Mesenchymal stem cell (in vitro differentiated cells and primary cell): ENCODE results near the gene SNRNP200.
"Not testable (repeated sequence)": the region's sequence is repeated elsewhere in the genome, so short reads cannot be mapped to it uniquely, and the experiment has no call there.

Experiments
- DNase-seq: peaks from one replicate; pipeline ENCODE4 v3.0.0-alpha.2; 2013
- H2AFZ ChIP-seq: one replicate; pipeline ENCODE4 v1.6.1; 2013; ENCODE audit warnings: low read depth, mild to moderate bottlenecking, control low read depth, inconsistent platforms, low read length, moderate library complexity
- H2AK5ac ChIP-seq: 2 replicates; pipeline ENCODE4 v1.6.1; 2013; ENCODE audit warnings: low read length, moderate library complexity, mild to moderate bottlenecking, inconsistent platforms; ENCODE audit not compliant: severe bottlenecking
- H2BK120ac ChIP-seq: one replicate; pipeline ENCODE4 v1.6.1; 2013; ENCODE audit warnings: low read depth, mild to moderate bottlenecking, inconsistent platforms, low read length, moderate library complexity
- H2BK12ac ChIP-seq, 2 experiments: one replicate each; pipeline ENCODE4 v1.6.1; 2013; ENCODE audit warnings: inconsistent platforms in 2 of 2, low read length in 2 of 2, mild to moderate bottlenecking in 2 of 2, moderate library complexity in 2 of 2, control low read depth in 1 of 2
- H2BK15ac ChIP-seq: one replicate; pipeline ENCODE4 v1.6.1; 2013; ENCODE audit warnings: mild to moderate bottlenecking, low read depth, inconsistent platforms; ENCODE audit not compliant: poor library complexity, severe bottlenecking
- H2BK5ac ChIP-seq: 2 replicates; pipeline ENCODE4 v1.6.1; 2013; ENCODE audit warnings: low read depth, mild to moderate bottlenecking, low read length, control low read depth, inconsistent platforms; ENCODE audit not compliant: poor library complexity, severe bottlenecking
- H3K14ac ChIP-seq, 2 experiments: one replicate each; pipeline ENCODE4 v1.6.1; 2013; ENCODE audit warnings: inconsistent platforms in 2 of 2, low read length in 2 of 2, control low read depth in 1 of 2, mild to moderate bottlenecking in 1 of 2, moderate library complexity in 1 of 2
- H3K18ac ChIP-seq, 2 experiments: one replicate each; pipeline ENCODE4 v1.6.1; 2013; ENCODE audit warnings: inconsistent platforms in 2 of 2, low read length in 2 of 2, control low read depth in 1 of 2, low read depth in 1 of 2, mild to moderate bottlenecking in 1 of 2
- H3K23ac ChIP-seq, 2 experiments: one replicate each; pipeline ENCODE4 v1.6.1; 2013; ENCODE audit warnings: inconsistent platforms in 2 of 2, low read length in 2 of 2, mild to moderate bottlenecking in 2 of 2, moderate library complexity in 2 of 2, control low read depth in 1 of 2
- H3K27ac ChIP-seq: 2 replicates; pipeline ENCODE4 v1.5.1; 2013; ENCODE audit warnings: mild to moderate bottlenecking, moderate library complexity, low read length, control low read depth, inconsistent platforms; ENCODE audit not compliant: poor library complexity, severe bottlenecking
- H3K27me3 ChIP-seq, 2 experiments: 2 replicates each; pipeline versions ENCODE4 v1.6.1 to v1.7.0; 2013; ENCODE audit warnings: low read length in 2 of 2, mild to moderate bottlenecking in 2 of 2, moderate library complexity in 2 of 2, control low read depth in 1 of 2, inconsistent platforms in 1 of 2; ENCODE audit not compliant: control insufficient read depth in 1 of 2, insufficient read depth in 1 of 2
- H3K36me3 ChIP-seq, 2 experiments: 2 replicates each; pipeline versions ENCODE4 v1.6.1 to v1.7.0; 2013; ENCODE audit warnings: low read length in 2 of 2, control low read depth in 1 of 2, inconsistent platforms in 1 of 2, low read depth in 1 of 2, mild to moderate bottlenecking in 1 of 2; ENCODE audit not compliant: insufficient read depth in 2 of 2, control insufficient read depth in 1 of 2
- H3K4ac ChIP-seq, 2 experiments: one replicate each; pipeline ENCODE4 v1.6.1; 2013; ENCODE audit warnings: inconsistent platforms in 2 of 2, low read length in 2 of 2, mild to moderate bottlenecking in 2 of 2, moderate library complexity in 2 of 2, control low read depth in 1 of 2, low read depth in 1 of 2
- H3K4me1 ChIP-seq: 2 replicates; pipeline ENCODE4 v1.6.1; 2013; ENCODE audit warnings: low read depth, low read length, control low read depth; ENCODE audit not compliant: control insufficient read depth, insufficient read depth
- H3K4me2 ChIP-seq: 2 replicates; pipeline ENCODE4 v1.6.1; 2013; ENCODE audit warnings: low read length, mild to moderate bottlenecking, inconsistent platforms; ENCODE audit not compliant: poor library complexity, severe bottlenecking
- H3K4me3 ChIP-seq, 2 experiments: 2 replicates each; pipeline versions ENCODE4 v1.5.1 to v1.7.0; 2013; ENCODE audit warnings: low read length in 2 of 2, mild to moderate bottlenecking in 2 of 2, control low read depth in 1 of 2, low read depth in 1 of 2; ENCODE audit not compliant: insufficient read depth in 1 of 2
- H3K79me1 ChIP-seq: replicated peaks from 2 replicates; pipeline ENCODE4 v1.6.1; 2013; ENCODE audit warnings: mild to moderate bottlenecking, control low read depth, low read length, inconsistent platforms; ENCODE audit not compliant: poor library complexity, severe bottlenecking
- H3K9ac ChIP-seq: 2 replicates; pipeline ENCODE4 v1.7.0; 2013; ENCODE audit warnings: mild to moderate bottlenecking, low read length, moderate library complexity
- H3K9me3 ChIP-seq: 2 replicates; pipeline ENCODE4 v1.7.0; 2013; ENCODE audit warnings: mild to moderate bottlenecking, low read length; ENCODE audit not compliant: control insufficient read depth
- H4K8ac ChIP-seq: one replicate; pipeline ENCODE4 v1.6.1; 2013; ENCODE audit warnings: inconsistent platforms, mild to moderate bottlenecking, low read length, moderate library complexity
- H4K91ac ChIP-seq: one replicate; pipeline ENCODE4 v1.6.1; 2013; ENCODE audit warnings: mild to moderate bottlenecking, low read length, inconsistent platforms
- WGBS: methylation state at CpG from one replicate; pipeline ENCODE4 v1.1.7; 2013; ENCODE audit warnings: mixed read lengths; 5-methylcytosine and 5-hydroxymethylcytosine counted together

Gene SNRNP200

DNA sequence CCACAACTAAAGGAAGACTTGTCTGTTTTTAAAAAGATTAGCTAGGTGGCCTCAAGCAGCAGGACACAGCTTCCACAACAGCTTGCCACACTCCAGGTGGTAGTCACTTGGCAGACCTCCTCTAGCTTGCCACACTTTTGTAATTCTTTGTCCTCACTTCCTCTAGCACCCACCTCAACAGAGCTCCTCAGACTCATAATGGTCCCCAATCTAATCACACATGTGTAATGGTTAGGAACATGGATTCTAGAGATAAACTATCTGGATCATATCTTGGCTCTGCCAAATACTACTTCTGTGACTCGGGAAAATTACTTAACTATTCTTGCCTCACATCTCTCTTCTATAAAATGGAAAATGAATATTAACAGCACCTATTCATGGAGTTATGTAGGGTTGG is 3.5 kb downstream of the SNRNP200 start:
- DNase-seq = no peak
- Histone ChIP-seq H2AK5ac (no peak overlapping the region), H3K79me1 (peaks cover 36% of the 10 kb centered on the region), H3K4ac (no peak overlapping the region), H4K8ac (no peak overlapping the region), H3K9ac (no peak overlapping the region), H3K27me3 (no peaks in the 10 kb centered on the region), H2BK12ac (no peak overlapping the region), H3K27ac (no peak overlapping the region), H3K23ac (no peak overlapping the region), H3K36me3 (peaks cover 42 to 74% of the 10 kb centered on the region in 2 experiments), H3K4me1 (peaks cover 10% of the 10 kb centered on the region), H2BK120ac (no peak overlapping the region), H3K18ac (no peak overlapping the region), H2AFZ (no peak overlapping the region), H2BK5ac (no peak overlapping the region), H3K14ac (no peak overlapping the region), H4K91ac (no peak overlapping the region), H3K9me3 (no peaks in the 10 kb centered on the region), H2BK15ac (no peak overlapping the region), H3K4me3 (no peak overlapping the region), H3K4me2 (no peak overlapping the region)
- no CpG with 5 or more reads among the region's 1 CpG for WGBS

DNA sequence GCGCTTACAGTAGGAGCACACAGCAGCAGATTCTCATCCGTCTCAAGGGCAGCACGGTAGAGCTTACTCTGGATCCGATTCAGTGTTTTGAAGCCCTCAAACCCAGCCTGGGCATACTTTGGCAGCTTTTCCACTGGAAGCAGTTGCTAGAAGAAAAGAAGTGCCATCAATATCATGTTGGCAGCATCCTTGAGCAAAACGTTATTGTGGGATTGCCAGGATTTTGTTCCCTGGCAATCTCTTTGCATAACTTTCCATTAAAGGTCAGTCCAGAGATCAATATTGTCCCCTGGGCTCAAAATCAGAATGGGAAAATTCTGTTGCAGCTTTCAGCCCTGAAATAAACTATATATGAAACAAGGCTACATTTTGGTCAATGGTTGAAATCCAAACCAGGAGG is 8.4 kb downstream of the SNRNP200 start:
- H3K18ac ChIP-seq = no peak overlapping the region
- no peak overlapping the region for H3K4me2 ChIP-seq
- no peak overlapping the region for H2AK5ac ChIP-seq
- no peak overlapping the region for H2BK5ac ChIP-seq
- H3K4me3 ChIP-seq = no peak overlapping the region
- no peak overlapping the region for H4K8ac ChIP-seq
- H3K4ac ChIP-seq = no peak overlapping the region
- DNase-seq = no peak
- peaks cover 55 to 95% of the 10 kb centered on the region in 2 experiments for H3K36me3 ChIP-seq
- no peak overlapping the region for H4K91ac ChIP-seq
- no peak overlapping the region for H3K27ac ChIP-seq
- H2AFZ ChIP-seq = no peak overlapping the region
- 95% methylated on average over 5 of the region's 5 CpGs for WGBS
- H3K27me3 ChIP-seq = no peaks in the 10 kb centered on the region
- H2BK15ac ChIP-seq = no peak overlapping the region
- no peak overlapping the region for H2BK120ac ChIP-seq
- H3K14ac ChIP-seq = no peak overlapping the region
- H3K79me1 ChIP-seq = peaks cover 31% of the 10 kb centered on the region
- no peaks in the 10 kb centered on the region for H3K4me1 ChIP-seq
- no peak overlapping the region for H3K9ac ChIP-seq
- H3K23ac ChIP-seq = no peak overlapping the region
- H3K9me3 ChIP-seq = no peaks in the 10 kb centered on the region
- no peak overlapping the region for H2BK12ac ChIP-seq

DNA sequence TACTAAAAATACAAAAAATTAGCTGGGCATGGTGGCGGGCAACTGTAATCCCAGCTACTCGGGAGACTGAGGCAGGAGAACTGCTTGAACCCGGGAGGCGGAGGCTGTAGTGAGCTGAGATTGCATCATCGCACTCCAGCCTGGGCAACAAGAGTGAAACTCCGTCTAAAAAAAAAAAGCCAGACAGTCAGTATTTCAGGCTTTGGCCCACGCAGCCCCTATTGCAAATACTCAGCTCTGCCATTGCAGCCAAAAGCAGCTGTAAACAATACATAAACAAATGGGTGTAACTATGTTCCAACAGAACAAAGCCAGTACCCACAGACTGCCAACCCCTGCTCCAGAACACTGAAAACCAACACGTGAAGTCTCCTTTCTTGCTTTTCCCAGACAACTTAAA is 11.1 kb downstream of the SNRNP200 start:
- H3K4me3 ChIP-seq, H3K4me1 ChIP-seq, H2BK120ac ChIP-seq, H3K23ac ChIP-seq, H4K91ac ChIP-seq, H3K9me3 ChIP-seq, H3K4ac ChIP-seq, H4K8ac ChIP-seq, H3K27ac ChIP-seq, H3K9ac ChIP-seq, DNase-seq, H3K4me2 ChIP-seq, H3K18ac ChIP-seq, H2AFZ ChIP-seq, H3K27me3 ChIP-seq, H3K14ac ChIP-seq, H2AK5ac ChIP-seq, H2BK12ac ChIP-seq, H2BK5ac ChIP-seq, H2BK15ac ChIP-seq: not testable (repeated sequence)
- H3K79me1 ChIP-seq = peaks cover 20% of the 10 kb centered on the region
- peaks cover 70 to 98% of the 10 kb centered on the region in 2 experiments for H3K36me3 ChIP-seq
- WGBS = 94% methylated on average over 8 of the region's 8 CpGs

DNA sequence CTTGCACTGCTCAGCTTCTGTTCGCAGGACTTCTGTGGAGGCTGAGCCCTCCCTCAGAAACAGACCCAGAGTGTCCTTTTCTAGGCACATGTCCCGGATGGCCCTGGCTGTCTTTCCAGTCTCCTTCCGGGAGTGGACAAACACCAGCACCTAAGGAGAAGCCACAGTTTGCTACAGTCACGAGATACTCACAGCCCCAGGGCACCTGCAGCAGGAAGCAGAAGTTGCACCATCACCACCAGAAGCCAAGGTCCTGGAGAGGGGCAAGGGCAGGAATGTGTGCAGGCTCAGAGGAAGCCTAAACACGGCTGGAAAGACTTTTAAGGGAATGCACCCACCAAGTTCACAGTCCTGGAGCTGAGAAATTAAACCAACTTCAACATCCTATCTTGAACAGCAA is 13.6 kb downstream of the SNRNP200 start:
- Histone ChIP-seq H3K9ac (no peak overlapping the region), H3K9me3 (no peaks in the 10 kb centered on the region), H3K4me1 (no peaks in the 10 kb centered on the region), H2AK5ac (no peak overlapping the region), H3K27ac (no peak overlapping the region), H3K4me3 (no peak overlapping the region), H2BK5ac (no peak overlapping the region), H2BK15ac (no peak overlapping the region), H2BK120ac (no peak overlapping the region), H3K14ac (no peak overlapping the region), H3K4ac (no peak overlapping the region), H3K27me3 (no peaks in the 10 kb centered on the region), H3K79me1 (peaks cover 18% of the 10 kb centered on the region), H2BK12ac (no peak overlapping the region), H3K18ac (no peak overlapping the region), H2AFZ (no peak overlapping the region), H4K8ac (no peak overlapping the region), H3K23ac (no peak overlapping the region), H3K4me2 (no peak overlapping the region), H3K36me3 (peaks cover 73 to 98% of the 10 kb centered on the region in 2 experiments), H4K91ac (no peak overlapping the region)
- 99% methylated on average over 5 of the region's 5 CpGs for WGBS
- DNase-seq = no peak
